IMR-90 (cell line): ENCODE data around the gene SLC35G1. TPM values are rescaled to one million over a fixed set of nuclear protein-coding genes. Genes with fewer than 3 reads are reported as not detected.

Experiments
- ATAC-seq: fragments of 200-7000 bp; cut with Tn5 transposase; 2 replicates; pipeline ENCODE4 v1.9.1; 2020; ENCODE audit warnings: low read depth, mild to moderate bottlenecking, moderate library complexity
- BruUV-seq: library from RNA; stranded (reverse); fragments of 400-500 nt; replicated peaks from 2 replicates; lab custom pipeline; 2021; lab: Mats Ljungman, UMichigan
- CTCF ChIA-PET: fragments of 300-600 bp; formaldehyde crosslinking; extraction: SDS; loops from one replicate; lab custom pipeline; 2021; ENCODE audit warnings: antibody characterized with exemption; lab: Yijun Ruan, JAX
- POLR2A ChIA-PET: fragments of 300-600 bp; sonication (Branson Sonifier 250); formaldehyde crosslinking; loops from one replicate; lab custom pipeline; 2022; ENCODE audit warnings: antibody characterized with exemption; ENCODE audit not compliant: unreplicated experiment; lab: Charles Lee
- DNase-seq: peaks from one replicate; pipeline ENCODE4 v3.0.0; 2013
- H2AFZ ChIP-seq: replicated peaks from 2 replicates; pipeline ENCODE3; 2013; ENCODE audit warnings: low read length, mild to moderate bottlenecking; ENCODE audit not compliant: poor library complexity
- H2AK5ac ChIP-seq: 2 replicates; pipeline ENCODE4 v1.6.1; 2013; ENCODE audit warnings: low read depth, low read length, inconsistent platforms
- H2AK9ac ChIP-seq: replicated peaks from 2 replicates; pipeline ENCODE3; 2013; ENCODE audit warnings: mild to moderate bottlenecking, low read depth, low read length, moderate library complexity; ENCODE audit not compliant: poor library complexity
- H2BK120ac ChIP-seq: 2 replicates; pipeline ENCODE4 v1.6.1; 2013; ENCODE audit warnings: low read depth, low read length, inconsistent platforms
- H2BK15ac ChIP-seq: 3 replicates; pipeline ENCODE4 v1.6.1; 2013; ENCODE audit warnings: low read depth, low read length, inconsistent platforms
- H2BK20ac ChIP-seq: 2 replicates; pipeline ENCODE4 v1.6.1; 2013; ENCODE audit warnings: low read depth, mild to moderate bottlenecking, inconsistent platforms, low read length, moderate library complexity
- H2BK5ac ChIP-seq: 2 replicates; pipeline ENCODE4 v1.6.1; 2013; ENCODE audit warnings: mild to moderate bottlenecking, low read depth, low read length, inconsistent platforms; ENCODE audit not compliant: poor library complexity, severe bottlenecking
- H3K14ac ChIP-seq: replicated peaks from 2 replicates; pipeline ENCODE4 v1.6.1; 2013; ENCODE audit warnings: low read depth, low read length, inconsistent platforms
- H3K18ac ChIP-seq: 2 replicates; pipeline ENCODE4 v1.6.1; 2013; ENCODE audit warnings: low read depth, low read length, control low read depth
- H3K23ac ChIP-seq: 2 replicates; pipeline ENCODE4 v1.6.1; 2013; ENCODE audit warnings: low read depth, low read length, inconsistent platforms
- H3K27ac ChIP-seq: 2 replicates; pipeline ENCODE4 v1.5.1; 2013; ENCODE audit warnings: mild to moderate bottlenecking, control low read depth, low read length; ENCODE audit not compliant: insufficient read depth
- H3K27me3 ChIP-seq: 2 replicates; pipeline ENCODE4 v1.6.1; 2013; ENCODE audit warnings: low read length; ENCODE audit not compliant: control insufficient read depth, insufficient read depth
- H3K36me3 ChIP-seq: 2 replicates; pipeline ENCODE4 v1.6.1; 2013; ENCODE audit warnings: low read length, mixed read lengths; ENCODE audit not compliant: control insufficient read depth, insufficient read depth
- H3K4ac ChIP-seq: 2 replicates; pipeline ENCODE4 v1.6.1; 2013; ENCODE audit warnings: low read depth, low read length, inconsistent platforms
- H3K4me1 ChIP-seq: 2 replicates; pipeline ENCODE4 v1.6.1; 2013; ENCODE audit warnings: low read length, mixed read lengths; ENCODE audit not compliant: control insufficient read depth, insufficient read depth
- H3K4me2 ChIP-seq: 2 replicates; pipeline ENCODE4 v1.6.1; 2013; ENCODE audit warnings: low read depth, mild to moderate bottlenecking, control low read depth, low read length, moderate library complexity
- H3K4me3 ChIP-seq: 2 replicates; pipeline ENCODE4 v1.5.1; 2013; ENCODE audit warnings: low read depth, mild to moderate bottlenecking, control low read depth, low read length, moderate library complexity; ENCODE audit not compliant: insufficient read depth
- H3K56ac ChIP-seq: 2 replicates; pipeline ENCODE4 v1.6.1; 2013; ENCODE audit warnings: low read length, inconsistent platforms; ENCODE audit not compliant: insufficient read depth; ENCODE audit errors: extremely low read depth
- H3K79me1 ChIP-seq, 2 experiments: 2 replicates each; pipeline ENCODE4 v1.6.1; 2013; ENCODE audit warnings: low read length in 2 of 2, inconsistent platforms in 1 of 2, low read depth in 1 of 2
- H3K9ac ChIP-seq: 2 replicates; pipeline ENCODE4 v1.6.1; 2013; ENCODE audit warnings: low read depth, low read length, control low read depth
- H3K9me1 ChIP-seq: 2 replicates; pipeline ENCODE4 v1.6.1; 2013; ENCODE audit warnings: low read length, inconsistent platforms; ENCODE audit not compliant: insufficient read depth
- H3K9me3 ChIP-seq: 2 replicates; pipeline ENCODE4 v1.6.1; 2013; ENCODE audit warnings: low read length; ENCODE audit not compliant: control insufficient read depth, insufficient read depth
- H4K20me1 ChIP-seq: 2 replicates; pipeline ENCODE4 v1.6.1; 2013; ENCODE audit warnings: low read length, inconsistent platforms; ENCODE audit not compliant: insufficient read depth
- H4K5ac ChIP-seq: 2 replicates; pipeline ENCODE4 v1.6.1; 2013; ENCODE audit warnings: mild to moderate bottlenecking, low read depth, low read length, control low read depth
- H4K8ac ChIP-seq, 2 experiments: 2 replicates each; pipeline ENCODE4 v1.6.1; 2013; ENCODE audit warnings: low read depth in 2 of 2, low read length in 2 of 2, control low read depth in 1 of 2, inconsistent platforms in 1 of 2
- H4K91ac ChIP-seq: 2 replicates; pipeline ENCODE4 v1.6.1; 2013; ENCODE audit warnings: low read depth, low read length, inconsistent platforms; ENCODE audit not compliant: insufficient read depth
- CEBPB ChIP-seq: IDR thresholded peaks from 2 replicates; pipeline ENCODE4 v1.6.1; 2012; ENCODE audit warnings: low read depth, low read length, improper control_type of control experiment
- CHD1 ChIP-seq: IDR thresholded peaks from 2 replicates; pipeline ENCODE4 v1.6.1; 2012; ENCODE audit warnings: low read depth, low read length, improper control_type of control experiment
- MXI1 ChIP-seq: IDR thresholded peaks from 2 replicates; pipeline ENCODE4 v1.6.1; 2012; ENCODE audit warnings: low read depth, mild to moderate bottlenecking, low read length, moderate library complexity, borderline replicate concordance
- RAD21 ChIP-seq: IDR thresholded peaks from 2 replicates; pipeline ENCODE4 v1.6.1; 2012; ENCODE audit warnings: low read length, improper control_type of control experiment
- WGBS, 2 experiments: methylation state at CpG; one replicate each; pipeline versions ENCODE4 v1.1.5 to v1.1.7; 2013; ENCODE audit warnings: missing lambda C conversion rate in 2 of 2; ENCODE audit not compliant: insufficient read length in 1 of 2; ENCODE audit errors: extremely low coverage in 2 of 2; 5-methylcytosine and 5-hydroxymethylcytosine counted together
- dilution Hi-C: fragments of 300-500 bp; cut with HindIII; formaldehyde crosslinking; loops from one replicate; pipeline ENCODE4 v1.14.3; 2018; ENCODE audit warnings: low sequenced_read_pairs; ENCODE audit not compliant: unreplicated experiment
- in situ Hi-C: fragments of 300-500 bp; cut with MboI; formaldehyde crosslinking; loops from 3 replicates; pipeline ENCODE4 v1.14.3; 2019; ENCODE audit warnings: low sequenced_read_pairs, inconsistent platforms, mixed read lengths
- intact Hi-C: fragments of 100-400 bp; cut with micrococcal nuclease; formaldehyde crosslinking; loops from 2 replicates; pipeline ENCODE4 v1.10.0; 2022
- polyA plus RNA-seq, 3 experiments: library from polyadenylated mRNA; depleted of rRNA; stranded (reverse); fragments of >200 nt; gene quantifications; 2 replicates each; pipeline ENCODE4 v1.2.3, GENCODE V29; 2012; ENCODE audit warnings: low replicate concordance in 1 of 3
- total RNA-seq: library from RNA; depleted of rRNA; stranded (reverse); fragments of >200 nt; gene quantifications from 2 replicates; pipeline ENCODE4 v1.2.3, GENCODE V29; 2012

SLC35G1 gene
- total and polyA plus RNA-seq, 2 of the 4 experiments (the other 2 are of a cell fraction) = 2.7 to 3.7 TPM

DNA sequence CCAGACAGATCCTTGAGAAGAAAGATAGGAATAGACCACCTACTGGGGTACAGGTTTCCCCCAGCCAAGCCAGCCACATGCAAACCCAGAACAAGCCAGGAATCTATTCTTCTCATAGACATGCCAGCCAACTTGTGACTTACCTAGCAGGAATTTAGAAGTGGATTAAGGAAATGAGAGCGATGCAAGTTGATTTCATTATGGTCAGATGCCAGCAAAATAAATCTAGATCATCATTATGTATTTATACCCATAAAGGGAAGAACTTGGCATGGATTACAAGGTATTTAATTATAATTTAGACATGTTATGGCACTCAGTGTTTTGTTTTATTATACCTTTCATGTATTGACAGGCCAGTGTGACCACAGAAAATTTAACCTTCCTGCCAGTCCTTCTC lies 32.8 kb downstream of the SLC35G1 start:
- Histone ChIP-seq H3K14ac (no peak overlapping the region), H3K4me2 (no peak overlapping the region), H3K4ac (no peak overlapping the region), H2BK20ac (no peak overlapping the region), H3K27me3 (no peaks in the 10 kb centered on the region), H3K27ac (no peak overlapping the region), H3K9ac (no peak overlapping the region), H2AK5ac (no peak overlapping the region), H2BK120ac (no peak overlapping the region), H3K4me1 (no peaks in the 10 kb centered on the region), H2AK9ac (no peak overlapping the region), H3K9me3 (no peaks in the 10 kb centered on the region), H3K79me1 (no peaks in the 10 kb centered on the region), H3K18ac (no peak overlapping the region), H2BK5ac (no peak overlapping the region), H2BK15ac (no peak overlapping the region), H3K4me3 (no peak overlapping the region), H2AFZ (no peak overlapping the region), H4K5ac (no peak overlapping the region), H3K9me1 (no peaks in the 10 kb centered on the region), H4K91ac (no peak overlapping the region), H4K20me1 (no peaks in the 10 kb centered on the region), H3K36me3 (no peaks in the 10 kb centered on the region), H3K56ac (no peak overlapping the region), H3K23ac (no peak overlapping the region), H4K8ac (no peak overlapping the region)
- ChIA-PET CTCF (no interaction called here), POLR2A (no interaction called here)
- TF ChIP-seq CEBPB (no peak), CHD1 (no peak), RAD21 (no peak), MXI1 (no peak)
- dilution Hi-C loops (no loop called here), in situ Hi-C loops (no loop called here), intact Hi-C loops (no loop called here)
- peak; percentile 7 for DNase-seq
- ATAC-seq = no peak
- WGBS, 2 experiments = no CpG with 5 or more reads among the region's 1 CpG
- BruUV-seq = no TSS peak
